GM19328 (cell line): ENCODE data around the gene SH3RF2.
"Not testable (repeated sequence)": the region's sequence is repeated elsewhere in the genome, so short reads cannot be mapped to it uniquely, and the experiment has no call there.

Experiments used
- ATAC-seq: cut with Tn5 transposase; IDR thresholded peaks from one replicate; pipeline ENCODE4 v1.9.1; 2021; ENCODE audit warnings: mild to moderate bottlenecking, moderate library complexity; ENCODE audit not compliant: unreplicated experiment

The SH3RF2 gene

DNA sequence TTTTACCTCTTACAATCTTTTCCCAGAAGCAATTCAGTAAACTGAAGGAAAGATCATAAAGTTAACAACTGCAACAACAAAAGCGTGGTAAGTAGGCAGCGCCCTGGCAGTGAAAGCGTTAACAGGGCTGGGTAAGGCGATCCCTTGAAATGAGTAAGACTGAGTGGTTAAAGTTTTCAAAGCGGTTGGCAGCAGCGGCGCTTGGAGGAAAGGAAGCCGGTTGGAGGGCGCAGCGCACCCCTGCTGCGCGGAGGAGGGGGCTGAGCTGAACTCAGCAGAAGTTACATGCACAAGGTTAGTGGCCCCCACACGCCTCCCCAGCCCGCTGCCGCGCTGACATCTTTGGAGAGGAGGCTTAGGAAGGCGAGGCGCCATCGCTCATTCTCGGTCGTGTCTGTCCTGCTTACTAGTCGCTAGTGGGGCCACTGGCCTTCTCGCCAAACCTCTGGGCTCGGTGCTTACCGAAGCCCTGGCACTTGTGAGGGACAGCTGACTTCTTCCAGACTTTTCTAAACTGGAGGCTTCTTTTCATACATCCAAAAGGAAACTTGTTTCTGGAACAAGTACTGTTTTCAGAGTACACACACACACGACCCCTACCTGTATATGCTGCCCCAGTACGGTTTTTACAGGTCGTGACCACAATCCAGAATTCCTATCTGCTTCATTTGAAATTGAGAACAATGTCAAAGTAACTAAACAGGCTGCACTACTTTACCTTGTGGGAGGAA lies at the start of gene SH3RF2:
Gene SH3RF2, plus strand, starts transcription at position 178 of the 731 bp plus-strand sequence. CDS start 1,351 bp downstream, outside the sequence.
- no peak for ATAC-seq

GRCh38 chr5:145887217-145887616 lies 49.2 kb upstream of the SH3RF2 start:
- no peak for ATAC-seq

DNA sequence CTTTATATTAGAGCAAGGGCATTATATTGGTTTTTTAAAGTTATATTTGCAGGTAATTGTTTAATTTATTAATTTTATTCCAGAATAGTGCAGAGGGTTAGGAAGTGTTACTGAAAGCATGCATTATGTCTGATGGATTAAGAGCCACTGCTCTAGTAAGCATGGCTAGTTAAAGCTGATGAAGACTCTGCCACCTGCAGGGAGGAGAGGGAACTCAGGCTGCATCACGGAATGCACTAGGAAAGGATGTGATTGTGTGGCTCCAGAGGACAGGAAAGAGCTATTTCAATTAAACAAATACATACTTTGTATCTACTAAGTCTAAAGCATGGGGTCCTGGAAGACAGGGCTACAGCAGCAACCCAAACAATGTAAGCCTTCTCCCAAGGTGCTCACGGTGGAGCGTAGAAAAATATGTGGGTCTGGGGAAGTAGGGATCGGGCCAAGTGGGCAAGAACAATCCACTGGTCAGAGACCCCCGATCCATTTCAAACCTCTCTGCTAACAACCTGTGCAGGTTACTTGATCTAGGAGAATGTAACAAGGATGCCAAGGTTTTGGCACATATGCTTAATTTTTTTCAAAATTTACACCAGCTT lies 48.3 kb upstream of the SH3RF2 start:
- ATAC-seq, result no peak

DNA sequence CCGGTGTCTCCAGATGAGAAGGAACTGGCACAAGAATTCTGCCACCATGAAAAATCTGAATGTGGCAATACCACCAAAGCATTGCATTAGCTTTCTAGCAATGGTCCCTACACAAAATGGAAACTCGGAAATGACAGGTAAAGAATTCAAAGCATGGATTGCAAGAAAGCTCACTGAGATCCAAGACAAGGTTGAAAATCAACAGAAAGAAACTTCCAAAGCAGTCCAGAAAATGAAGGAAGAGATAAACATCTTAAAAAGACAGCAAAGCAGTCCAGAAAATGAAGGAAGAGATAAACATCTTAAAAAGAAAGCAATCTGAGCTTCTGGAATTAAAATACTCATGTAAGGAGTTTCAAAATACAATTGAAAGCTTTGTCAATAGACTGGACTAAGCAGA lies 46.8 kb upstream of the SH3RF2 start:
- no peak for ATAC-seq

DNA sequence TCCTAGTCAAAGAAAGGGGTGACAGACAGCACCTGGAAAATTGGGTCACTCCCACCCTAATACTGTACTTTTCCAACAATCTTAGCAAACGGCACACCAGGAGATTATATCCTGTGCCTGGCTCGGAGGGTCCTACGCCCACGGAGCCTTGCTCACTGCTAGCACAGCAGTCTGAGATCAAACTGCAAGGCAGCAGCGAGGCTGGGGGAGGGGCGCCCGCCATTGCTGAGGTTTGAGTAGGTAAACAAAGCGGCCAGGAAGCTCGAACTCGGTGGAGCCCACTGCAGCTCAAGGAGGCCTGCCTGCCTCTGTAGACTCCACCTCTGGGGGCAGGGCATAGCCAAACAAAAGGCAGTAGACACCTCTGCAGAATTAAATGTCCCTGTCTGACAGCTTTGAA lies 45.0 kb upstream of the SH3RF2 start:
- ATAC-seq, result not testable (repeated sequence)

DNA sequence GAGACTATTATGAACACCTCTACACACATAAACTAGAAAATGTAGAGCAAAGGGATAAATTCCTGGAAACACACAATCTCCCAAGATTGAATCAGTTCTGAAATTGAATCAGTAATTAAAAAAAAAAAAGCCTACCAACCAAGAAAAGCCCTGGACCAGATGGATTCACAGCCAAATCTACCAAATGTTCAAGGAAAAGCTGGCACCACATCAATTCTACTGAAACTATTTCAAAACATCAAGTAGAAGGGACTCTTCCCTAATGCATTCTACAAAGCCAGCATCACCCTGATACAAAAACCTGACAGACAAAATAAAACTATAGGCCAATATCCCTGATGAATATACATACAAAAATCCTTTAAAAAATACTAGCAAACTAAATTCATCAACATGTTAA lies 38.2 kb upstream of the SH3RF2 start:
- no peak for ATAC-seq

GRCh38 chr5:145902421-145902820 lies 34.0 kb upstream of the SH3RF2 start:
- no peak for ATAC-seq

DNA sequence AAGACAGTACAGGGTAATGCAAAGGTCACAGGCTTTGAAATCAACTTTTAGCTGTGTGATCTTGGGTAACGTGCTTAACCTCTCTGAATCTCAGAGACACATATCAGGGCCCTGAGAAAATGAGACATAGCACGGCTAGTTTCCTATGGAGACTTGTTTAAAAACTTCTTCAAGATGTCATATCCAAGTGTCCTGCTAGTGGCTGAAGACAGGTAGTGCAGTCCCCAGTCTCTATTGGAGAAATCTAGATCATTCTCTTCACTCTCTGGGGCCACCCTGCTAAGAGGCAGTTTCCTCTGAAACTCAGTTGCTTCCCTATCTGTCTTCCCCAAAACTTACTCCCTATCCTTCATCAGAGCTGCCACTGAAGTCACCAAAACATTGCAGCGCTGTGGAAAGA lies 33.3 kb upstream of the SH3RF2 start:
- ATAC-seq, result no peak

DNA sequence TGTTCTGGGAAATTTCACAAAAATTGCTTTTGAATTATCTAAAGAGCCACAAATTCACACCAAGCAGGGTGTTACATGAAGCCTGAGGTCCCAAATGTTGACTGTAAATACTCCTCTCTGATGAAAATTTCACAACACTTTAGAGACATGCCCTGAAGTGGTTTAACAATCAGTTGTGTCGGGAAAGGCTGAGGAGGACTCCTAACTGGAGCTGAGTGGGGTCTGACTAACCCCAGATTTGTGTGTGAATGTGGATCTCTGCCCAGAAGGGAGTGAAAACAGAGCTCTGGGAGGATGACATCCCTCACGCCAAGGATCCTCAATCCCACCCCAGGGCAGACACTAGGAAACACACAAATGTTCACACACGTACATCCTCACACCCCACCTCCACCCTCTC lies 32.5 kb upstream of the SH3RF2 start:
- no peak for ATAC-seq

GRCh38 chr5:145904743-145905142 lies 31.6 kb upstream of the SH3RF2 start:
- ATAC-seq, result no peak

DNA sequence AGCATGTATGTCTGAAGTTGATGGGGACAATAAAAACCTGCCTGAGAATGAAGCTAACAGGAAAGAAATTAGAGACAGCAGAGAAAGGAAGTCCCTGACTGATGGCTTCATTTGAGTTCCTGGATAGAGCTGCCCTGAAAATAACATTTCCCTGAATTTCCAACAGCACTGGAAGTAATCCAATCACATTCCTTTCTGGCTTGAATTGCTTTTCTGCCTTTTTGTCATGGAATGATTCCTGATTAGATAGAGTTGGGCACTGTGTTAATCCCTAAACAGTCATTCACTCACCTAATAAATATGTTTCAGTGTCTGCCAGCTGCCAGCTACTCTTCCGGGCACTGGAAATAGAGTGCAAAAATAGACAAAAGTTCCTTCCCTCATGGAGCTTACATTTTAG lies 30.0 kb upstream of the SH3RF2 start:
- ATAC-seq, result no peak

DNA sequence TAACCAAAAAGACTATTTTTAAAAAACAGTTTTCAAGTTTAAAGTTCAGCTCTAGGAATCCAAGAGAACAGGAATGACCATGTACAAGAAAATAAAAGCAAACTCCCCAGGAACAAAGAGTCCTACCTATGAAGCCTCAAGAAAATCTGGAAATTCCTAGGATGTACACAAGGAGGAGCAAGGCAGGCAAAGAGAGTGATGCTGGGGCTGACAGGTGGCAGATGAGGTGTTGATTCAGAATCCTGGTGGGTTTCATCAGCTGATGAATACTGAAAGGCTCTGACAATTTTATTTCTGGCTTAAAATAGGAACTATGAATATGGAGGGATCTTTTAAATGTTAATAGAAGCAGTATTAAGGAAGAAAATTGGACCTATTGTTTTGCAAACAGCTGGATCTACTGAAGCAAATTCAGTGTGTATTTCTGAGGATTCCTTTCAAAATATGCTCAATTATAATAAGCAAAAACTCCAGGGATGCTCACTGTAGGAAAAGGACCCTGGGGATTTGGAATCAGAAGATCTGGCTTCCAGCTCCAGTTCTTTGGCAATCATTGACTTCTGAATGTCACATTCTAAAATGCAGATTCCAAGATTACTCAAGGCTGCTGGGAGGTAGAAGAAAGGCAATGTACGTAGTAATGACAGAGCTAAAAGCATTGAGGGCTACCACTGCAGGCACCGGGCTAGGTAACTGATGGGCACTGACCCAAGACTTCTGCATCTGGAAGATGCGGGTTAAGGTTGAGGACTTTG lies 28.0 kb upstream of the SH3RF2 start:
- ATAC-seq, result no peak

GRCh38 chr5:145911164-145911563 lies 25.2 kb upstream of the SH3RF2 start:
- no peak for ATAC-seq

GRCh38 chr5:145912019-145912418 lies 24.4 kb upstream of the SH3RF2 start:
- no peak for ATAC-seq

- ATAC-seq, result no peak
Observed at GRCh38 chr5:145912594-145912993, 23.8 kb upstream of the SH3RF2 start.

DNA sequence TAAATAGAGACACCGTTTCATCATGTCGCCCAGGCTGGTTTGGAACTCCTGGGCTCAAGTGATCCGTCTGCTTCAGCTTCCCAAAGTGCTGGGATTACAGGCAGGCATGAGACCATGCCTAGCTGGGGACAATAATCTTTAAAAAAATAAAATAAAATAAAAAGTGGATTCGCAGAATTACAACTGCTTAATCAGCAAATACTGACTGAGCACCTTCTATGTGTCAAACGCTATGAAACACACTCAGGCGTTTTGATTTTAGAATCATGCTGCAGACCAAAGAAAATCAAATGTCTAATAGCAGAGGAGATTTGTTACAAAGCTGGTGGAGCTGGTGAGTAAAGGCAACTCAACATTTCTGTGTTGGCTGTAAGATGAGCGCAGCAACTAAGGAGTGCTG lies 22.7 kb upstream of the SH3RF2 start:
- ATAC-seq, result no peak

- ATAC-seq, result no peak
Observed at GRCh38 chr5:145915970-145916638, 20.3 kb upstream of the SH3RF2 start.

DNA sequence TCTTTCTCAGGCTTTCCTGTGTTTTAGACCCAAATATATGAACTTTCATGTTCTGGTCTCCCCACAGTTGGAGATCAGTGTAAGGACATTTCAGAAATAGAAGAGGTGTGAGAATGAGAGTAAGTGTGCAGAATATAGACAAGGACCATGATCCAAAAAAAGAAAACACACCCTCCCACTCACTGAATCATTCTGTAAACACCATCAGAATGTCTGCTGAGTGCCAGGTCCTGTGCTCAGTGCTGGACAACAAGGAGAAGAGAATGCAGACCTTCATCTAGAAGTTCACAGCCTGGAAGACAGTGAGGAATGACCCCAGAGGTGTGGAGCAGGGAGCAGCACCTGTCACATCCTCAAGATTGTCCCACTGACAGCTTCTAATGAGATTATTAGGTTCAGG lies 19.1 kb upstream of the SH3RF2 start:
- no peak for ATAC-seq

- ATAC-seq, result no peak
Observed at GRCh38 chr5:145918397-145918796, 18.0 kb upstream of the SH3RF2 start.

DNA sequence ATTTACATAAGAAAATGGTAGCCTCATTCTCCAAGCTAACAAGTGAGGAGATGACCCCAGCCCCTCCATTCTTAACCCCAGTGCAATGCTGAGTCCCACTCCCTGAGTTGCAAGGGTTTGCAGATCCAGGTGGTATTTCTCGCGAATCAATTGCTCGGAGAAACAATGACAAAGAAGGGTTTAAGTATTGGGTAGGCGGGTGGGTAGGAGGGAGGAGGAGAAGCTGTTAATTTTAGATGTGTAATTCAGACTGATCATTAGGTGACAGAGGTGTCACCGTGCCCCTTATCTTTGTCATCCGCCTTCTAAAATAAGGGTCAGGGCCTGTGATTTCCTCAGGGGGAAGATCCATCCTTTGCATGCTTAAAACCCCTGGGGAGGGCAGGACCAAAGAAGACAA lies 17.0 kb upstream of the SH3RF2 start:
- no peak for ATAC-seq

GRCh38 chr5:145920542-145921210 lies 15.7 kb upstream of the SH3RF2 start:
- ATAC-seq, result no peak
